HPDE6-E6E7 (cell line): ENCODE results near the gene PRX.

Source experiments
- DNase-seq: peaks from one replicate; pipeline ENCODE4 v3.0.0; 2011; ENCODE audit warnings: missing footprints; ENCODE audit errors: extremely low spot score

PRX gene

GRCh38 chr19:40366697-40367561 is 46.2 kb downstream of the PRX start:
- no peak for DNase-seq

GRCh38 chr19:40365613-40366401 is 47.4 kb downstream of the PRX start:
- DNase-seq = peak; percentile 94

- DNase-seq = no peak
Observed at GRCh38 chr19:40365010-40365409, 48.2 kb downstream of the PRX start.

- no peak for DNase-seq
Observed at GRCh38 chr19:40363069-40363468, 50.1 kb downstream of the PRX start.

- no peak for DNase-seq
Observed at GRCh38 chr19:40362160-40362559, 51.0 kb downstream of the PRX start.

- DNase-seq = no peak
Observed at GRCh38 chr19:40360708-40361241, 52.4 kb downstream of the PRX start.

GRCh38 chr19:40360020-40360707 is 53.0 kb downstream of the PRX start:
- no peak for DNase-seq

GRCh38 chr19:40358773-40359172 is 54.4 kb downstream of the PRX start:
- DNase-seq = no peak

- DNase-seq = no peak
Observed at GRCh38 chr19:40357640-40358039, 55.5 kb downstream of the PRX start.

GRCh38 chr19:40356681-40357595 is 56.2 kb downstream of the PRX start:
- no peak for DNase-seq

- no peak for DNase-seq
Observed at GRCh38 chr19:40355975-40356680, 57.0 kb downstream of the PRX start.

- DNase-seq = no peak
Observed at GRCh38 chr19:40348961-40349507, 64.1 kb downstream of the PRX start.

- DNase-seq = peak; percentile 100
Observed at GRCh38 chr19:40348125-40348913, 64.9 kb downstream of the PRX start, which contains the start of the genes C19orf47 and PLD3. TSS of gene C19orf47 (minus strand) at chr19:40348397. CDS start at chr19:40341857, 6,540 bp downstream. TSS of gene PLD3 (plus strand) at chr19:40348695. CDS start at chr19:40366484, 17,789 bp downstream.

GRCh38 chr19:40344422-40344821 is 68.8 kb downstream of the PRX start:
- no peak for DNase-seq
